OCI-LY7 (cell line): ENCODE results near the gene RPL10. TPM values are rescaled to one million over a fixed set of nuclear protein-coding genes. Genes with fewer than 3 reads are reported as not detected.
A peak's percentile ranks its signal among the peaks of the same experiment; 100 is the strongest.

ENCODE experiments used
- BruUV-seq: library from RNA; stranded (reverse); fragments of 400-500 nt; replicated peaks from 2 replicates; lab custom pipeline; 2021; lab: Mats Ljungman, UMichigan
- CTCF ChIA-PET: fragments of 300-600 bp; sonication (Branson Sonifier 250); formaldehyde crosslinking; loops from one replicate; lab custom pipeline; 2022; ENCODE audit warnings: antibody characterized with exemption; ENCODE audit not compliant: unreplicated experiment; lab: Charles Lee
- POLR2A ChIA-PET: fragments of 300-600 bp; sonication (Branson Sonifier 250); formaldehyde crosslinking; loops from one replicate; lab custom pipeline; 2022; ENCODE audit warnings: antibody characterized with exemption; lab: Charles Lee
- DNase-seq: peaks from one replicate; pipeline ENCODE4 v3.0.0-alpha.2; 2015; ENCODE audit warnings: low spot score
- H2AFZ ChIP-seq: fragments of 200-600 bp; sonication (generic), shearing (Covaris generic); 2 replicates; pipeline ENCODE4 v1.6.1; 2014; ENCODE audit warnings: mild to moderate bottlenecking, antibody characterized with exemption, low read length, moderate library complexity
- H3K27ac ChIP-seq: fragments of 200-600 bp; sonication (generic); 2 replicates; pipeline ENCODE4 v1.5.1; 2014; ENCODE audit warnings: mixed run types, low read depth, mild to moderate bottlenecking, moderate library complexity, low read length, inconsistent platforms; ENCODE audit not compliant: poor library complexity, severe bottlenecking
- H3K36me3 ChIP-seq: fragments of 200-600 bp; sonication (generic); 2 replicates; pipeline ENCODE4 v1.6.1; 2014; ENCODE audit warnings: mild to moderate bottlenecking, antibody characterized with exemption, low read length, moderate library complexity, mixed read lengths; ENCODE audit not compliant: insufficient read depth
- H3K4me1 ChIP-seq: fragments of 200-600 bp; sonication (generic); 2 replicates; pipeline ENCODE4 v1.5.1; 2014; ENCODE audit warnings: mild to moderate bottlenecking, low read length; ENCODE audit not compliant: insufficient read depth, poor library complexity, severe bottlenecking
- H3K4me2 ChIP-seq: fragments of 200-600 bp; sonication (generic); 2 replicates; pipeline ENCODE4 v1.6.1; 2014; ENCODE audit warnings: mild to moderate bottlenecking, low read length
- H3K4me3 ChIP-seq: fragments of 200-600 bp; sonication (generic); 2 replicates; pipeline ENCODE4 v1.5.1; 2014; ENCODE audit warnings: mild to moderate bottlenecking, low read depth, low read length; ENCODE audit not compliant: poor library complexity, severe bottlenecking
- H3K79me2 ChIP-seq: fragments of 200-600 bp; sonication (generic); 2 replicates; pipeline ENCODE4 v1.6.1; 2016; ENCODE audit warnings: low read depth, mild to moderate bottlenecking, low read length, moderate library complexity, mixed read lengths; ENCODE audit not compliant: insufficient read depth
- H3K9me2 ChIP-seq: fragments of 200-600 bp; sonication (generic); 2 replicates; pipeline ENCODE4 v1.6.1; 2016; ENCODE audit warnings: mild to moderate bottlenecking, low read length, mixed read lengths; ENCODE audit not compliant: insufficient read depth
- H3K9me3 ChIP-seq: fragments of 200-600 bp; sonication (generic); 2 replicates; pipeline ENCODE4 v1.6.1; 2014; ENCODE audit warnings: mild to moderate bottlenecking, mixed run types, low read length, mixed read lengths
- H4K20me1 ChIP-seq: fragments of 200-600 bp; sonication (generic); 2 replicates; pipeline ENCODE4 v1.6.1; 2014; ENCODE audit warnings: mild to moderate bottlenecking, antibody characterized with exemption, low read length, moderate library complexity, mixed read lengths; ENCODE audit not compliant: insufficient read depth
- EZH2phosphoT487 ChIP-seq: fragments of 200-600 bp; sonication (generic); IDR thresholded peaks from 2 replicates; pipeline ENCODE4 v1.6.1; 2018; ENCODE audit warnings: low read depth, borderline replicate concordance, mild to moderate bottlenecking, mixed run types, antibody characterized with exemption, low read length, moderate library complexity, mixed read lengths
- intact Hi-C: fragments of 100-400 bp; cut with micrococcal nuclease; formaldehyde crosslinking; loops from one replicate; pipeline ENCODE4 v1.10.0; 2022; ENCODE audit not compliant: unreplicated experiment
- total RNA-seq, 2 experiments: library from RNA; depleted of rRNA in 1 of 2; stranded (reverse); fragments of >200 nt in 1 of 2; shearing (Covaris generic) in 1 of 2; gene quantifications; 2 replicates each; pipeline ENCODE4 v1.2.3, GENCODE V29; 2014 to 2022
- TF ChIP-seq, protein P1 (sequence below): fragments of 200-600 bp; sonication (generic); conservative IDR thresholded peaks from 2 replicates; pipeline ENCODE4 v1.5.1; 2014; ENCODE audit warnings: mild to moderate bottlenecking, antibody characterized with exemption, low read length, moderate library complexity, mixed read lengths

RPL10 gene
- total RNA-seq, 2 experiments from 2014 or later, result 2,447 to 4,261 TPM

DNA sequence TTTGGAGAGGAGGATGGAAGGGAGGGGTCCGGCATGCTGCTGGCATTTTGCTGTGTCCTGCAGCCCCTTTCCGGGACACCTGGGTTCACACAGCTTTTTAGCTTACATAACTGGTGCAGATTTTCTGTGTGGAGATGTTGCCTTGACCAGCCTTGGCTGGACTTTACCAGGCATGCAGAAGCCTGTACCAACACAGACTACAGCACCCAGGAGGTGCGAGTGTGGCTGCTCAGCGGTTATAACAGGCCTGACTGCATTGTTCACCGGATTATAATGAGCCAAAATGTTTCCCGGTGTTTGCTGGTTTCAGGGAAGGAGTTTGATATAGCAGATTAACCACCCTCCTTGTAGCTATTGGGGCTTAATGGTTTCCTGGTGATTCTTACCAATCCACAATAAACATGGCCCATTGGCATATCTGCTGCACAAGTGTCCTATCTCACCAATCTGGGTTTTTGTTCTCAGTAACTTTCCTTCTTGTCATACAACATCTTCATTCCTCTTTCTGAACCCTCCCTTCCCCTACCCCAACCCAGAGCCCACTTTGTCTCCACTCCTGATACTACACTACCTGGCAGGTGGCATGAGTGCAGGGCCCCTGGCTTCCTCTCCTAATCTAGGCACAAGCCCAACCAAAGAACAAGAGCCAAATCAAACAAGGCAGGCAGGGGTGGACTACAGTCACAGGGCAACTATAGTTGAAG lies 3.9 kb downstream of the RPL10 start:
- Histone ChIP-seq H3K4me3 (no peak overlapping the region), H3K9me2 (no peaks in the 10 kb centered on the region), H3K36me3 (peaks cover 38% of the 10 kb centered on the region), H3K4me1 (peaks cover 9% of the 10 kb centered on the region), H3K79me2 (peaks cover 11% of the 10 kb centered on the region; the same call in 1 of the 2 replicates), H3K27ac (peak overlapping the region; percentile 39), H3K4me2 (no peak overlapping the region), H4K20me1 (no peaks in the 10 kb centered on the region), H2AFZ (no peak overlapping the region), H3K9me3 (no peaks in the 10 kb centered on the region)
- DNase-seq, result peak; percentile 11
- no TSS peak for BruUV-seq
- intact Hi-C loops, result loop anchor here (5.0 kb wide), 1 partner anchor 130 kb away; no protein-coding TSS in a partner anchor
- no peak for TF ChIP-seq EZH2phosphoT487
- TF ChIP-seq, protein P1, sequence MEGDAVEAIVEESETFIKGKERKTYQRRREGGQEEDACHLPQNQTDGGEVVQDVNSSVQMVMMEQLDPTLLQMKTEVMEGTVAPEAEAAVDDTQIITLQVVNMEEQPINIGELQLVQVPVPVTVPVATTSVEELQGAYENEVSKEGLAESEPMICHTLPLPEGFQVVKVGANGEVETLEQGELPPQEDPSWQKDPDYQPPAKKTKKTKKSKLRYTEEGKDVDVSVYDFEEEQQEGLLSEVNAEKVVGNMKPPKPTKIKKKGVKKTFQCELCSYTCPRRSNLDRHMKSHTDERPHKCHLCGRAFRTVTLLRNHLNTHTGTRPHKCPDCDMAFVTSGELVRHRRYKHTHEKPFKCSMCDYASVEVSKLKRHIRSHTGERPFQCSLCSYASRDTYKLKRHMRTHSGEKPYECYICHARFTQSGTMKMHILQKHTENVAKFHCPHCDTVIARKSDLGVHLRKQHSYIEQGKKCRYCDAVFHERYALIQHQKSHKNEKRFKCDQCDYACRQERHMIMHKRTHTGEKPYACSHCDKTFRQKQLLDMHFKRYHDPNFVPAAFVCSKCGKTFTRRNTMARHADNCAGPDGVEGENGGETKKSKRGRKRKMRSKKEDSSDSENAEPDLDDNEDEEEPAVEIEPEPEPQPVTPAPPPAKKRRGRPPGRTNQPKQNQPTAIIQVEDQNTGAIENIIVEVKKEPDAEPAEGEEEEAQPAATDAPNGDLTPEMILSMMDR, result no peak
- CTCF ChIA-PET, result interaction anchor here (0.5 kb wide), 1 partner anchor 52 kb away, joined by 4 read pairs; no protein-coding TSS in a partner anchor
- POLR2A ChIA-PET, result no interaction called here

DNA sequence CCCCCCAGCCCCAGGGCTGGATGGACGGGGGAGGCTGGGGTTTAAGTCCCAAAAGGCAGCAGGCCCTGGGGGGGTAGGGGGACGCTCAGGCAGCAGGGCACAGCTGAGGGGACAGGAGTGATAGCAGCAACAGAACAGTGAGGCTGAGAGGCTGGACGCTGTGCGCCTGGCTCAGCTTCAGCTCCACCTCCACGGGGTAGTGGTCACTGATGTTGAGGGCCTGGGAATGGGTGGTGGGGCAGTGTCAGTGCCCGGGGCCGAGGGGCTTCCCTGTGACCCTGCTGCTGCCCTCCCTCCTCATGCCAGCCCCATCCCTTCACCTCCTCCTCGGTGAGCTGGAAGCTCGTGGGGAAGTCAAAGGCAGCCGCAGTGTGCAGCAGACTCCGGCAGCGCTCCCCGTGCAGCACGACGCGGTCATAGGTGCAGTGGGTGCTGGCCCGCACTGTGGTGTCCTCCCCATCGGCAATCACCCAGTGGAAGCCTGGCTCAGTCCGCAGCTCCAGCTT lies 4.5 kb downstream of the RPL10 start:
- CTCF ChIA-PET, result interaction anchor here (0.5 kb wide), 1 partner anchor 53 kb away, joined by 4 read pairs; no protein-coding TSS in a partner anchor
- intact Hi-C loops, result loop anchor here (5.0 kb wide), 1 partner anchor 130 kb away; no protein-coding TSS in a partner anchor
- POLR2A ChIA-PET, result no interaction called here
- TF ChIP-seq, protein P1, result no peak
- TF ChIP-seq EZH2phosphoT487, result no peak
- peaks cover 38% of the 10 kb centered on the region for H3K36me3 ChIP-seq
- H3K27ac ChIP-seq, result no peak overlapping the region
- no peaks in the 10 kb centered on the region for H4K20me1 ChIP-seq
- no peak overlapping the region for H3K4me2 ChIP-seq
- BruUV-seq, result no TSS peak
- peaks cover 10% of the 10 kb centered on the region; the same call in 1 of the 2 replicates for H3K79me2 ChIP-seq
- no peaks in the 10 kb centered on the region for H3K9me3 ChIP-seq
- peaks cover 9% of the 10 kb centered on the region for H3K4me1 ChIP-seq
- H3K4me3 ChIP-seq, result no peak overlapping the region
- DNase-seq, result no peak
- H2AFZ ChIP-seq, result no peak overlapping the region
- H3K9me2 ChIP-seq, result no peaks in the 10 kb centered on the region

DNA sequence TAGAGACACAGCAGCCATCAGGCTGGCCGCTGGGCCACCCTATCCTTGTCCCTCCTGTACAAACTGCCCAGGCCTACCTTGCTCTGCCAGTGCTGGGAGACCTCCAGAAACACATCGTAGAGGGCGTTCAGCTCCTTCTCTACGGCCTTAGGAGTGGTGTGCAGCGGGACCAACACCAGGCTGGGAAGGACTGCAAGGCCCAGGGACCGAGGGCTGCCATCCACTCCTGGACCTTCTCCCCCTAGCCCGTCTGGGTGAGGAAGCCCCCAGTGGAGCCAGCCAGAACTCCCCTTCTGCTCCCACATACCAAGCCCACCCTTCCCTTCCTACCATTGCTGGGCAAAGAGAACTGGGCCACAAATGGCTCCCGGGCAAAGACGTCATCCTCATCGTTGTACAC lies 5.0 kb downstream of the RPL10 start:
- intact Hi-C loops, result loop anchor here (5.0 kb wide), 1 partner anchor 129 kb away; no protein-coding TSS in a partner anchor
- ChIA-PET CTCF (no interaction called here), POLR2A (interaction anchor here (0.7 kb wide), 1 partner anchor 40 kb away, joined by 3 read pairs; the partner anchor contains the start of gene FAM50A)
- H3K9me2 ChIP-seq, result no peaks in the 10 kb centered on the region
- peaks cover 9% of the 10 kb centered on the region for H3K4me1 ChIP-seq
- no peak for TF ChIP-seq EZH2phosphoT487
- TF ChIP-seq, protein P1, result no peak
- no peak for DNase-seq
- no peak overlapping the region for H3K4me2 ChIP-seq
- H3K9me3 ChIP-seq, result no peaks in the 10 kb centered on the region
- H3K4me3 ChIP-seq, result no peak overlapping the region
- H4K20me1 ChIP-seq, result no peaks in the 10 kb centered on the region
- no peak overlapping the region for H2AFZ ChIP-seq
- H3K36me3 ChIP-seq, result peaks cover 38% of the 10 kb centered on the region
- H3K79me2 ChIP-seq, result peaks cover 10% of the 10 kb centered on the region; the same call in 1 of the 2 replicates
- no TSS peak for BruUV-seq
- no peak overlapping the region for H3K27ac ChIP-seq
